GM23248 (cell line): ENCODE results near the gene ALDH1L2.

Experiments used
- EZH2 ChIP-seq: fragments of 200-600 bp; sonication (generic); IDR thresholded peaks from 2 replicates; pipeline ENCODE4 v1.6.1; 2018; ENCODE audit warnings: antibody characterized with exemption, mild to moderate bottlenecking; ENCODE audit not compliant: insufficient read depth, poor library complexity, severe bottlenecking
- EZH2phosphoT487 ChIP-seq: fragments of 200-600 bp; sonication (generic); IDR thresholded peaks from 2 replicates; pipeline ENCODE4 v1.6.1; 2018; ENCODE audit warnings: antibody characterized with exemption, moderate library complexity, mild to moderate bottlenecking, low read depth; ENCODE audit not compliant: insufficient read depth

DNA sequence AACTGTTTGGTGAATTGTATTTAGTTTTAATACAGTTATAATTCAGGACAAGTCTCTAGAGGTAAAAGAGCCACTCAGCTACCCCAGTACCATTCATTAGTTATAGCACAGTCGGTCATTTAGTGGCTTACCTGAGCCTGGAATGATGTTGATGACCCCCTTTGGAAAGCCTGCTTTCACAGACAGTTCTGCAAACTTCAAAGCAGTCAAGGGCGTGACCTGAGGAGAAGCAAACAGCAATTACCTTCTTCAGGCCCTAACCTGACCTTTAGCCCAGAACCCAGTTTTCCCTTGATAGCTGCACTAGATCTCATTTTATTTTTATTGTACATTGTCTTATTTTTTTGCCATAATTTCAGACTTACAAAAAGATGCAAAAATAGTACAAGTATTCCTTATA is 43.8 kb downstream of the ALDH1L2 start:
- no peak for TF ChIP-seq EZH2
- no peak for TF ChIP-seq EZH2phosphoT487
